ENCODE results near the gene PSMC5.

Gene PSMC5

GRCh38 chr17:63820963-63821561 is 6.2 kb upstream of the PSMC5 start:
- DNase-seq (ENCODE audit: low read depth in 2 of 2) = no peak

GRCh38 chr17:63821804-63822203 is 5.4 kb upstream of the PSMC5 start:
- no peak for DNase-seq (ENCODE audit: low read depth in 2 of 2)

GRCh38 chr17:63822537-63822936 is 4.7 kb upstream of the PSMC5 start:
- DNase-seq (ENCODE audit: low read depth in 2 of 2) = no peak

GRCh38 chr17:63823659-63824331 is 3.4 kb upstream of the PSMC5 start:
- DNase-seq (ENCODE audit: low read depth in 2 of 2) = no peak

- no peak for DNase-seq (ENCODE audit: low read depth in 2 of 2)
Measured at GRCh38 chr17:63824362-63824761, 2.9 kb upstream of the PSMC5 start.

GRCh38 chr17:63826468-63827001 is 696 bp upstream of the PSMC5 start:
- no peak for DNase-seq (ENCODE audit: low read depth in 2 of 2)

- no peak for DNase-seq (ENCODE audit: low read depth in 2 of 2)
Measured at GRCh38 chr17:63827801-63828221, 580 bp downstream of the PSMC5 start.

- DNase-seq (ENCODE audit: low read depth in 2 of 2) = no peak
Measured at GRCh38 chr17:63828936-63829335, 1.7 kb downstream of the PSMC5 start.

- DNase-seq (ENCODE audit: low read depth in 2 of 2) = no peak
Measured at GRCh38 chr17:63830278-63830677, 3.0 kb downstream of the PSMC5 start.

GRCh38 chr17:63830904-63831491 is 3.8 kb downstream of the PSMC5 start:
- DNase-seq (ENCODE audit: low read depth in 2 of 2) = no peak

- no peak for DNase-seq (ENCODE audit: low read depth in 2 of 2)
Measured at GRCh38 chr17:63831505-63831904, 4.3 kb downstream of the PSMC5 start.

GRCh38 chr17:63832014-63832413 is 4.8 kb downstream of the PSMC5 start:
- no peak for DNase-seq (ENCODE audit: low read depth in 2 of 2)

- DNase-seq (ENCODE audit: low read depth in 2 of 2) = no peak
Measured at GRCh38 chr17:63832455-63832854, 5.2 kb downstream of the PSMC5 start.

- no peak for DNase-seq (ENCODE audit: low read depth in 2 of 2)
Measured at GRCh38 chr17:63833026-63833740, 6.0 kb downstream of the PSMC5 start.

GRCh38 chr17:63833741-63834373 is 6.6 kb downstream of the PSMC5 start:
- DNase-seq (ENCODE audit: low read depth in 2 of 2) = no peak

GRCh38 chr17:63834431-63835166 is 7.4 kb downstream of the PSMC5 start:
- DNase-seq (ENCODE audit: low read depth in 2 of 2) = no peak

GRCh38 chr17:63835167-63835720 is 8.0 kb downstream of the PSMC5 start:
- no peak for DNase-seq (ENCODE audit: low read depth in 2 of 2)

- DNase-seq (ENCODE audit: low read depth in 2 of 2) = no peak
Measured at GRCh38 chr17:63836811-63837210, 9.6 kb downstream of the PSMC5 start.

- DNase-seq (ENCODE audit: low read depth in 2 of 2) = no peak
Measured at GRCh38 chr17:63837480-63837879, 10.2 kb downstream of the PSMC5 start.

- no peak for DNase-seq (ENCODE audit: low read depth in 2 of 2)
Measured at GRCh38 chr17:63837962-63838600, 10.8 kb downstream of the PSMC5 start.
